Measurements from ENCODE around the gene PAQR8. TPM values are rescaled to one million over a fixed set of nuclear protein-coding genes. Genes with fewer than 3 reads are reported as not detected.

The PAQR8 gene
- total and polyA plus RNA-seq, 4 donors: 36.0 to 60.1 (median 40.9) TPM

- H3K27me3 ChIP-seq (ENCODE audit: control insufficient read depth, insufficient read depth, low read length): no peaks in the 10 kb centered on the region
- DNase-seq (ENCODE audit: low read depth in 4 of 6, low spot score in 6 of 6): no peak
- no peaks in the 10 kb centered on the region for H3K9me3 ChIP-seq (ENCODE audit: control insufficient read depth, insufficient read depth, low read length)
- WGBS (ENCODE audit: insufficient coverage): 86% methylated on average over 8 of the region's 11 CpGs
- H3K4me3 ChIP-seq (ENCODE audit: low read depth, low read length): peak overlapping the region; percentile 66
- peaks cover 22% of the 10 kb centered on the region for H3K4me1 ChIP-seq (ENCODE audit: control insufficient read depth, insufficient read depth, low read length)
- H3K27ac ChIP-seq (ENCODE audit: low read depth, low read length): peak overlapping the region; percentile 89
- H3K36me3 ChIP-seq (ENCODE audit: control insufficient read depth, insufficient read depth, low read length): no peaks in the 10 kb centered on the region
Observed at GRCh38 chr6:52360601-52361413, 1.1 kb upstream of the PAQR8 start.

GRCh38 chr6:52361414-52361944 lies 472 bp upstream of the PAQR8 start:
- H3K9me3 ChIP-seq (ENCODE audit: control insufficient read depth, insufficient read depth, low read length): no peaks in the 10 kb centered on the region
- peak overlapping the region; percentile 89 for H3K27ac ChIP-seq (ENCODE audit: low read depth, low read length)
- H3K4me1 ChIP-seq (ENCODE audit: control insufficient read depth, insufficient read depth, low read length): peaks cover 22% of the 10 kb centered on the region
- peak overlapping the region; percentile 66 for H3K4me3 ChIP-seq (ENCODE audit: low read depth, low read length)
- DNase-seq (ENCODE audit: low read depth in 4 of 6, low spot score in 6 of 6): no peak
- no peaks in the 10 kb centered on the region for H3K27me3 ChIP-seq (ENCODE audit: control insufficient read depth, insufficient read depth, low read length)
- 8% methylated on average over 16 of the region's 18 CpGs for WGBS (ENCODE audit: insufficient coverage)
- H3K36me3 ChIP-seq (ENCODE audit: control insufficient read depth, insufficient read depth, low read length): no peaks in the 10 kb centered on the region

GRCh38 chr6:52362443-52363227 lies 684 bp downstream of the PAQR8 start:
- Histone ChIP-seq H3K27ac (ENCODE audit: low read depth, low read length) (peak overlapping the region; percentile 81), H3K27me3 (ENCODE audit: control insufficient read depth, insufficient read depth, low read length) (no peaks in the 10 kb centered on the region), H3K9me3 (ENCODE audit: control insufficient read depth, insufficient read depth, low read length) (no peaks in the 10 kb centered on the region), H3K36me3 (ENCODE audit: control insufficient read depth, insufficient read depth, low read length) (no peaks in the 10 kb centered on the region), H3K4me3 (ENCODE audit: low read depth, low read length) (peak overlapping the region; percentile 89), H3K4me1 (ENCODE audit: control insufficient read depth, insufficient read depth, low read length) (peaks cover 24% of the 10 kb centered on the region)
- peak in 3 of 6 donors; percentile 40 to 71 (median 54) for DNase-seq (ENCODE audit: low read depth in 4 of 6, low spot score in 6 of 6)
- WGBS (ENCODE audit: insufficient coverage): 1% methylated on average over 57 of the region's 57 CpGs

GRCh38 chr6:52363228-52363867 lies 1.4 kb downstream of the PAQR8 start:
- Histone ChIP-seq H3K36me3 (ENCODE audit: control insufficient read depth, insufficient read depth, low read length) (no peaks in the 10 kb centered on the region), H3K4me3 (ENCODE audit: low read depth, low read length) (peak overlapping the region; percentile 89), H3K9me3 (ENCODE audit: control insufficient read depth, insufficient read depth, low read length) (no peaks in the 10 kb centered on the region), H3K27ac (ENCODE audit: low read depth, low read length) (peak overlapping the region; percentile 81), H3K27me3 (ENCODE audit: control insufficient read depth, insufficient read depth, low read length) (no peaks in the 10 kb centered on the region), H3K4me1 (ENCODE audit: control insufficient read depth, insufficient read depth, low read length) (peaks cover 24% of the 10 kb centered on the region)
- whole genome bisulfite sequencing (ENCODE audit: insufficient coverage): 20% methylated on average over 1 of the region's 8 CpGs
- DNase-seq (ENCODE audit: low read depth in 4 of 6, low spot score in 6 of 6): peak in 2 of 6 donors; percentile 19 to 30

- Histone ChIP-seq H3K36me3 (ENCODE audit: control insufficient read depth, insufficient read depth, low read length) (no peaks in the 10 kb centered on the region), H3K4me1 (ENCODE audit: control insufficient read depth, insufficient read depth, low read length) (peaks cover 24% of the 10 kb centered on the region), H3K4me3 (ENCODE audit: low read depth, low read length) (no peak overlapping the region), H3K27ac (ENCODE audit: low read depth, low read length) (no peak overlapping the region), H3K9me3 (ENCODE audit: control insufficient read depth, insufficient read depth, low read length) (no peaks in the 10 kb centered on the region), H3K27me3 (ENCODE audit: control insufficient read depth, insufficient read depth, low read length) (no peaks in the 10 kb centered on the region)
- 73% methylated on average over 2 of the region's 5 CpGs for WGBS (ENCODE audit: insufficient coverage)
- peak in 1 of 6 donors; percentile 82 for DNase-seq (ENCODE audit: low read depth in 4 of 6, low spot score in 6 of 6)
Observed at GRCh38 chr6:52364480-52365166, 2.7 kb downstream of the PAQR8 start.

GRCh38 chr6:52365317-52365716 lies 3.4 kb downstream of the PAQR8 start:
- WGBS (ENCODE audit: insufficient coverage): no CpG with 5 or more reads among the region's 4 CpGs
- no peak for DNase-seq (ENCODE audit: low read depth in 4 of 6, low spot score in 6 of 6)
- Histone ChIP-seq H3K27me3 (ENCODE audit: control insufficient read depth, insufficient read depth, low read length) (no peaks in the 10 kb centered on the region), H3K36me3 (ENCODE audit: control insufficient read depth, insufficient read depth, low read length) (no peaks in the 10 kb centered on the region), H3K4me3 (ENCODE audit: low read depth, low read length) (no peak overlapping the region), H3K9me3 (ENCODE audit: control insufficient read depth, insufficient read depth, low read length) (no peaks in the 10 kb centered on the region), H3K4me1 (ENCODE audit: control insufficient read depth, insufficient read depth, low read length) (peaks cover 24% of the 10 kb centered on the region), H3K27ac (ENCODE audit: low read depth, low read length) (peak overlapping the region; percentile 47)

DNA sequence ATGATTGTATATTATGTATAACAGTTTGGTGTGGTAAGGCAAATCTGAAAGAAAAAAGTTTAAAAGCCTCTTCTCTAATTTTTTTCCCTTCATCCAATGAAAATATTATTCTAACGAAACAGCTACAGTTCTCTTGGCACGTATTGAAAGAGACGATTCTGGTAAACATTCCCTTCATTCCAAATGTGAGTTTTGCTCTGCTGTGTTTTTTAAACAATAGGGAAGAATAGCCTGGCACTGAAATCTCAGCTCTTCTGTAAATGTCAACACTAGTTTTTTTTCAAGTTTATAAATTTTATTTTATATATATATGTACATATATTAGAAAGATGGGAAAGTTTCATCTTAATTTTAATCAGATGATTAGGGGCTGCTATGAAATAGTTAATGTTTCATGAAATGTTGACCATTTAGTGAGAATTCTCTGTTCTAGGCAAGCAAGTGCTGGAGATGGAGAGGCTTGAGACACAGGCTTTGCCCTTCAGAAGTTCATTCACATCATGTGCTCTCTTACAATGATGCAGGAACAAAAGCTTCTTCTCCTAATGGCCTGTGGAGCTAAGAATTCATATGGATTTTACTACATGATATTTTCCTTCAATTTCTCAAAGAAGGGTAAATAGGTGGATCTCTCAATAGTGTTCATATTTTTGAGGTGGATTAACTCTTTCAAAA lies 4.1 kb downstream of the PAQR8 start:
- Histone ChIP-seq H3K27ac (ENCODE audit: low read depth, low read length) (peak overlapping the region; percentile 15), H3K27me3 (ENCODE audit: control insufficient read depth, insufficient read depth, low read length) (no peaks in the 10 kb centered on the region), H3K4me3 (ENCODE audit: low read depth, low read length) (no peak overlapping the region), H3K9me3 (ENCODE audit: control insufficient read depth, insufficient read depth, low read length) (no peaks in the 10 kb centered on the region), H3K36me3 (ENCODE audit: control insufficient read depth, insufficient read depth, low read length) (no peaks in the 10 kb centered on the region), H3K4me1 (ENCODE audit: control insufficient read depth, insufficient read depth, low read length) (peaks cover 24% of the 10 kb centered on the region)
- no CpG with 5 or more reads among the region's 3 CpGs for WGBS (ENCODE audit: insufficient coverage)
- peak in 1 of 6 donors; percentile 52 for DNase-seq (ENCODE audit: low read depth in 4 of 6, low spot score in 6 of 6)

DNA sequence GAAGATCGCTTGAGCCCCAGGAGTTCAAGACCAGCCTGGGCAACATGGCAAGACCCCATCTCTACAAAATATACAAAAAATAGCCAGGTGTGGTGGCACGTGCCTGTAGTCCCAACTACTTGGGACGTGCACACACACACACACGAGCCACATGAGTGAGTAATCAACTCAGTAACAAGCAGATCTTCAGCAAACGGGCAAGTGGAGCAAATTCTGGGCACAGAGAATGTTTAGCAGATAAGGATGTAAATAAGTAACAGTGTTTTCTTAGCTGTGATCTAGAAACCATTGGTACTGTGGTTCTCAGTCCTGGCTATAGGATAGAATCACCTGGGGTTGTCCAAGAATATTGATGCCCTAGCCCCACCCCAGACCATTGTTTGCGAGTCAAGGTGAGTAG lies 6.1 kb downstream of the PAQR8 start:
- H3K9me3 ChIP-seq (ENCODE audit: control insufficient read depth, insufficient read depth, low read length): no peaks in the 10 kb centered on the region
- H3K4me3 ChIP-seq (ENCODE audit: low read depth, low read length): no peak overlapping the region
- H3K4me1 ChIP-seq (ENCODE audit: control insufficient read depth, insufficient read depth, low read length): peaks cover 12% of the 10 kb centered on the region
- no peaks in the 10 kb centered on the region for H3K27me3 ChIP-seq (ENCODE audit: control insufficient read depth, insufficient read depth, low read length)
- no peak overlapping the region for H3K27ac ChIP-seq (ENCODE audit: low read depth, low read length)
- no peak for DNase-seq (ENCODE audit: low read depth in 4 of 6, low spot score in 6 of 6)
- 90% methylated on average over 5 of the region's 6 CpGs for WGBS (ENCODE audit: insufficient coverage)
- no peaks in the 10 kb centered on the region for H3K36me3 ChIP-seq (ENCODE audit: control insufficient read depth, insufficient read depth, low read length)
